Astrocyte of the spinal cord (primary cell): ENCODE data around the gene AJAP1.

Experiments
- DNase-seq: peaks from one replicate; pipeline ENCODE4 v3.0.0; 2011; ENCODE audit warnings: low read depth, low spot score
- H3K4me3 ChIP-seq: 2 replicates; pipeline ENCODE4 v1.5.1; 2011; ENCODE audit warnings: low read depth, mild to moderate bottlenecking, low read length, moderate library complexity
- in situ Hi-C: cut with HindIII; loops from 2 replicates; pipeline ENCODE4 v1.10.0; 2017; ENCODE audit warnings: low sequenced_read_pairs
- TF ChIP-seq, protein P1 (sequence below): IDR thresholded peaks from 2 replicates; pipeline ENCODE4 v1.5.1; 2012; ENCODE audit warnings: low read depth, mild to moderate bottlenecking, low read length, inconsistent platforms

AJAP1 gene

DNA sequence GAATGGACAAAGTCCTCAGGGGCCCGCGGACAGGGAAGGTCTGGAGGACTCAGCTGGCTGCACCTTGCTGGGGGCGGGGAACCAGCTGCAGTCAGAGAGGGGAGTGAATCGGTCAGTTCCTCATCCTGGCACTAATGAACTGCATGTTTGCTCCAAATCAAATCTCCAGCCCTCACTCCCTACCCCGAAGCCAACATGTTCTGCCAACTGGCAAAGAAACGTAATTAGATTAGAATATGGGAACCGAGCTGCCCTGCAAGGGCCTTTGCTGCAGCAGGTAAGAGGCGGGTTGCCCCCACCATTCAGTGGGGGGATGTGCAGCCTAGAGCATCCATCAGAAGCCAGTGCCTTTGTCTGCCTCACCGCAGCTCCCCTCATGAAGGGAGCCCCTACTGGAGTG, 121.1 kb downstream of the AJAP1 start:
- no peak overlapping the region for H3K4me3 ChIP-seq
- in situ Hi-C loops, result no loop called here
- DNase-seq, result no peak
- TF ChIP-seq, protein P1, sequence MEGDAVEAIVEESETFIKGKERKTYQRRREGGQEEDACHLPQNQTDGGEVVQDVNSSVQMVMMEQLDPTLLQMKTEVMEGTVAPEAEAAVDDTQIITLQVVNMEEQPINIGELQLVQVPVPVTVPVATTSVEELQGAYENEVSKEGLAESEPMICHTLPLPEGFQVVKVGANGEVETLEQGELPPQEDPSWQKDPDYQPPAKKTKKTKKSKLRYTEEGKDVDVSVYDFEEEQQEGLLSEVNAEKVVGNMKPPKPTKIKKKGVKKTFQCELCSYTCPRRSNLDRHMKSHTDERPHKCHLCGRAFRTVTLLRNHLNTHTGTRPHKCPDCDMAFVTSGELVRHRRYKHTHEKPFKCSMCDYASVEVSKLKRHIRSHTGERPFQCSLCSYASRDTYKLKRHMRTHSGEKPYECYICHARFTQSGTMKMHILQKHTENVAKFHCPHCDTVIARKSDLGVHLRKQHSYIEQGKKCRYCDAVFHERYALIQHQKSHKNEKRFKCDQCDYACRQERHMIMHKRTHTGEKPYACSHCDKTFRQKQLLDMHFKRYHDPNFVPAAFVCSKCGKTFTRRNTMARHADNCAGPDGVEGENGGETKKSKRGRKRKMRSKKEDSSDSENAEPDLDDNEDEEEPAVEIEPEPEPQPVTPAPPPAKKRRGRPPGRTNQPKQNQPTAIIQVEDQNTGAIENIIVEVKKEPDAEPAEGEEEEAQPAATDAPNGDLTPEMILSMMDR, result no peak

DNA sequence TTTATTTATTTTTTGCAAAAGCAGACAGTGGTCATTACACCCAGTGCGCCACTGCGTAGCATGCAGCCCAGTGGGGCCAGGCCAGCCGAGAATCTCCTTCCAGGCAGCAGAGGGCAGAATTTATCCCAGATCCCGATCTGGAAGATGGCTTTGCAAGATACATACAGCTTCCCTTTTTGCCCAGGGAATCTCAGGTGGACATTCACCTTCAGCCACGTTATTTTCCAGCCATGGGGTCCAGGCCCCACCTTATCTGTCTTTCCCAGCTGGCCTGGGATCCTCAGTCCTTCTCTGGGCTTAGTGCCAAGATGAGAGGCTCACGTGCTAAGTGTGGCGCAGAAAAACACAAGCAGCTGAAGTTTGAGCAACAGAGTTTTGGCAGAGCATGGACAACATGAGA, 123.6 kb downstream of the AJAP1 start:
- in situ Hi-C loops, result no loop called here
- DNase-seq, result no peak
- TF ChIP-seq, protein P1, result no peak
- no peak overlapping the region for H3K4me3 ChIP-seq

DNA sequence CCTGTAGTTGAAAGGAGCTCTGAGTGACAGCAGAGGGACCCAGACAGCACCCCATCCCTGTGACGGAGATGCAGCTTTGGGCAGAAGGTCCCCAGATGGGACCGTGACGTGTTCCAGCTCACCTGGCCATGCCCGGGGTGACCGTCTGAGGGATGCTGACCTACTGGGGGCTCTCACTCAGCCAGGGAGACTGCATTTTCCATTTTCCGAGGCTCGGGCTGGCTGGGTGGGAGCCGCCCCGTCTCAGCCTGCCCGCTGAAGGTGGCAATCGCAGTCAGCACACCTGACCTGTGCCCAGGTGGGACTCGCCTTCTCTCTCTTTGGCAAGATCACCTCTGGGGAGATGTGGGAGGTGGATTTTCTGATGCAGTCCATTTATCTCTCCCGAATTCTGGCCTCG, 127.2 kb downstream of the AJAP1 start:
- DNase-seq, result no peak
- TF ChIP-seq, protein P1, result no peak
- H3K4me3 ChIP-seq, result no peak overlapping the region
- in situ Hi-C loops, result no loop called here

DNA sequence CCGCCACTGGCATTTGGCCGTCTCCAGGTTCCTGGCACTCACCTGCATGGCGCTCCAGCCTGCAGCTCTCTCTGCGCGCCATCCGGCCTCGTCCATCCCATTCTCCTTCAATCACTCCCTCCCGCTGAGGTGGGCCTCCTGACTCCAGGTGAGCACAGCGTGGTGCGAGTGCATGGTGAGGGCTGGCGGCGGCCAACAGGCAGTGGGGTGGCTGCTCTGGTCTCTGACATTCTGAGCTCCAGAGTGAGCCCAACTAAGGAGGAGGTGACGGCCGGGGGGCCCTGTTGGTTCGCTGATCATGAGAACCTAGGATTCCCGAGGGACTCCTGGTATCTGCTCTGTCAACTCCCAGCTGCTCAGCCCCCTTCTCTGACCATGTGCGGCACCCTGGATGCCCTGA, 130.4 kb downstream of the AJAP1 start:
- DNase-seq, result no peak
- no peak overlapping the region for H3K4me3 ChIP-seq
- TF ChIP-seq, protein P1, result no peak
- in situ Hi-C loops, result no loop called here

DNA sequence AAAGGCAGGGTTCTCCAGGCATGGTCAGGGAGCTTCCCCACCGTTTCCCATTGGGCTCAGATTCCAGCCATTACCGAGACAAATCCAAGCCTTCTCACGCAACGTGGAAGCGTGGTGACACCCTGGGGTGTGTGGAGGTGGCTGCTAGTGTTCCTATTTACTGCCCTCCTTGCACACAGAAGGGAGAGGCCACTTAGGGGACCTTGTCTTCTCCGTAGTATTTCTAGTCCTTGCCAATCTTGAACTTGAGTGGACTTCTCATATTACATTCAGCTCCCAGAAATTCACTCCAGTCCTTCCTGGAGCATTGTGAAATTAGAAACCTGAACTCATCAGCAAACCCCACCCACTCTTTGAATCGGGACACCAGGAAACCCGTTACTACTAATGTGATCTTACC, 131.6 kb downstream of the AJAP1 start:
- H3K4me3 ChIP-seq, result no peak overlapping the region
- no peak for DNase-seq
- TF ChIP-seq, protein P1, result no peak
- in situ Hi-C loops, result no loop called here

DNA sequence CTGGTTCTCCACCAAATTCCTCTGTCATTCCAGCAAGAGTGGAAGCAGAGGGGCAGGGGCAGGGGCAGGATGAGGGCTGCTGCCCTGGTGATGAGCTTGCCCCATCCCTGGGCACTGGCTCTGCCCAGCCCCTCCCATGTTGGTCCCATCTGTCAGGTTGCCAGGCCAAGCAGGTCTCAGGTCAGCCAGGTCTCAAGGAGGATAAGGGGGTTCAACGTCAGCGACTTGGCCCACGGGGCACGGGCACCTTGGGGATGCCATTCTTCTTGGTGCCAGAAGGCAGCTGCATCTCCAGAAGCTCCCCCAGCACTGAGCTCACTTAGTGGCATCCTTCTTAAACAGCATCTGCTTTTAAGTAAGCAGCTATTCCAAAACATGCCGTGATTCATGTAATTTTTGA, 133.1 kb downstream of the AJAP1 start:
- TF ChIP-seq, protein P1, result no peak
- DNase-seq, result no peak
- H3K4me3 ChIP-seq, result no peak overlapping the region
- in situ Hi-C loops, result no loop called here

DNA sequence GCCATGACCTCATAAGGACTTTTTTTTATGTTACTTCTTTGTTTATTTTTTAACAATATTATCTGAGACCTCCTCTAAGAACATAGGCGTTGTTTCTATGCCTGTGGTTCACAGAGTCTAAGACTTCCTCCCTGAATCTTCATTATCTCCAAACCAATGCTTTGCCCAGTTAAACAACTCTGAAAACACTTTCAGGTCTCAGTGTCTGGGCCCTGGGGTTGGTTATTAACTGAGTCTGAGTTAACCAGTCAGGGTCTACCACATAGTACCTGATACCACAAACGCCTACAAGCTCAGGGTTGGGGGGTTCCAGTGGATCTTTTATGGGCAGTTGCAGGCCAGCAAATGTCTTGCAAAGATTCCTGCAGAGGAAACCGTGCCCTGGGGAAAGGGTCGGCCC, 138.2 kb downstream of the AJAP1 start:
- TF ChIP-seq, protein P1, result no peak
- no peak overlapping the region for H3K4me3 ChIP-seq
- no peak for DNase-seq
- in situ Hi-C loops, result no loop called here
